Activated naive CD4-positive, alpha-beta T cell treated with anti-CD3 and anti-CD28 coated beads, Interleukin-2, amount 50 U/mL, for 24 hours (primary cell): ENCODE measurements around the gene CCL21.
"Not testable (repeated sequence)": the region's sequence is repeated elsewhere in the genome, so short reads cannot be mapped to it uniquely, and the experiment has no call there.

Experiments used
- H3K27ac Mint-ChIP-seq: one replicate; pipeline ENCODE4 v1.8.0; 2021; ENCODE audit warnings: mild to moderate bottlenecking, mixed read lengths
- H3K27me3 Mint-ChIP-seq: one replicate; pipeline ENCODE4 v1.8.0; 2021; ENCODE audit warnings: mixed read lengths
- H3K36me3 Mint-ChIP-seq: one replicate; pipeline ENCODE4 v1.8.0; 2021; ENCODE audit warnings: mixed read lengths
- H3K4me1 Mint-ChIP-seq: one replicate; pipeline ENCODE4 v1.8.0; 2021; ENCODE audit warnings: mixed read lengths
- H3K4me3 Mint-ChIP-seq: one replicate; pipeline ENCODE4 v1.8.0; 2021; ENCODE audit warnings: mild to moderate bottlenecking, mixed read lengths
- H3K9me3 Mint-ChIP-seq: one replicate; pipeline ENCODE4 v1.8.0; 2021; ENCODE audit warnings: mixed read lengths

CCL21 gene, protein sequence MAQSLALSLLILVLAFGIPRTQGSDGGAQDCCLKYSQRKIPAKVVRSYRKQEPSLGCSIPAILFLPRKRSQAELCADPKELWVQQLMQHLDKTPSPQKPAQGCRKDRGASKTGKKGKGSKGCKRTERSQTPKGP

DNA sequence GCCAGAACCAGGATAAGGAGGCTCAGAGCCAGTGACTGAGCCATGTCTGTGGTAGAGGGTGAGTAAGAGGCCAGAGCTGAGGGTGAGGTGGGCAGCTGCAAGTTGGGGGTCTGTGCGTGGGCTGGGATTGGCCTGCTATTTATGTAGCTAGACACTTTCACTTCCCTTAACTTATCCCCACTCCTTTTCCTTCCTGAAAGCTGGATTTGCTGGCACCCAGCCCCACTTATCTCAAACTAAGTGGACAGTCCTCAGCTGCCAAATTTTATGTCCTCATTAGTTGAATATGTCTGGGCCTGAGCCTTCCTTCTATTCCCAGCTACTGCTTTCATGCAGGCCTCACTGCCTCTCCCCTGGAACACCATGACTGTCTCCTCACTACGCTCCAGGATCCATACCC lies at the start of gene CCL21:
Gene CCL21, minus strand, starts transcription at position 114 of the 400 bp plus-strand sequence. Its CDS starts 70 bp downstream, at position 44.
- Mint-ChIP-seq H3K27ac (no peak within 1 kb of the TSS), H3K4me3 (no peak within 1 kb of the TSS), H3K27me3 (no peaks in the 10 kb centered on the region), H3K36me3 (no peaks in the 10 kb centered on the region), H3K9me3 (no peaks in the 10 kb centered on the region), H3K4me1 (no peaks in the 10 kb centered on the region)

DNA sequence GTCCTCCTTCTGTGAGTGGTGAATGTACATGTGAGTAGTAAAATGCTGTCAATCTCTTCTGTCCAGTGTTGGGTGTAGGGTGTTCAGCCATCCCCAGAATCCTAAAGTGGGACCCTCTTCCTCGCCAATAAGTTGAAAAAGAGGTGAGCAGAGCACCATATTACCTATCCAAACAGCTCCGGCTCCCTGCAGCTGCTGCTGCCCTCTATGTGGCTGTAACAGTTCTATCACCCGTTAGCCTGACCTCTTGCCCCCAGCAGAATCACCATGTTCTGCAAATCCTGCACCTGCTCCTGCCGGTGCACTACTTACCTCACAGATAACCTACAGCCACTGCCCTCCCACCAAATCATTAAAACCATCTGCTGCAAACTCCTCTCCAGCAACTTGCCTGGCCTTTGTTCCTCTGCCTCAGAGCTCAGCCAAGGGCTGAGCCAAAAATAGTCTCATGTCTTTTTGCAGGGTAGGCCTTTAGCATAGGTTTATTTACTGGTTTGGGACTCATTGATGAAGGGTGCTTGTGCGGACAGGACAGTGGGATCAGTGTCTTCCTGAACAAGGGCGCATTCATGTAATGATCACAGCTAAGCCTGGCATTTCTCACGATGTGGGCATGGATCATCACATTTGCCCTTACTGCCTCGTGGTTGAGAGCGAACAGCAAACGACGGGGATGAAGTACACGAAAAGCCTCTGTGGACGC lies 49.6 kb upstream of the CCL21 start:
- H3K4me3 Mint-ChIP-seq = no peak overlapping the region
- peaks cover 26% of the 10 kb centered on the region for H3K27me3 Mint-ChIP-seq
- no peaks in the 10 kb centered on the region for H3K9me3 Mint-ChIP-seq
- no peaks in the 10 kb centered on the region for H3K4me1 Mint-ChIP-seq
- no peak overlapping the region for H3K27ac Mint-ChIP-seq
- no peaks in the 10 kb centered on the region for H3K36me3 Mint-ChIP-seq

DNA sequence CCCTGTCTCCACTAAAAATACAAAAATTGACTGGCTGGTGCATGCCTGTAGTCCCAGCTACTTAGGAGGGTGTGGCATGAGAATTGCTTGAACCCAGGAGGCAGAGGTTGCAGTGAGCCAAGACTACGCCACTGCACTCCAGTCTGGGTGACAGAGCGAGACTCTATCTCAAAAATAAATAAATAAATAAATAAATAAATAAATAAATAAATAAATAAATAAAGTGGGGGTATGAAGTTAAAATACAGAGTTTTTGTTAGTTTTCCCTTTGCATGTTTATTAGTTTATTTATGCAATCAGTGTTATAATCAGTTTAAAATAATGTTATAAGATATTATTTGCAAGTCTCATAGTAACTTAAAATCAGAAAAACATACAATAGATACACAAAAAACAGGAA lies 40.4 kb upstream of the CCL21 start:
- not testable (repeated sequence) for H3K9me3 Mint-ChIP-seq, H3K36me3 Mint-ChIP-seq, H3K4me1 Mint-ChIP-seq, H3K27ac Mint-ChIP-seq, H3K4me3 Mint-ChIP-seq
- peaks cover 40% of the 10 kb centered on the region for H3K27me3 Mint-ChIP-seq

- Mint-ChIP-seq H3K4me1 (peaks cover 5% of the 10 kb centered on the region), H3K27me3 (peaks cover 24% of the 10 kb centered on the region), H3K36me3 (peaks cover 7% of the 10 kb centered on the region), H3K9me3 (peaks cover 5% of the 10 kb centered on the region), H3K27ac (no peak overlapping the region), H3K4me3 (no peak overlapping the region)
Observed at GRCh38 chr9:34746526-34746925, 36.6 kb upstream of the CCL21 start.

GRCh38 chr9:34744295-34745221 lies 34.6 kb upstream of the CCL21 start:
- Mint-ChIP-seq H3K27me3 (peaks cover 17% of the 10 kb centered on the region), H3K36me3 (peaks cover 7% of the 10 kb centered on the region), H3K27ac (no peak overlapping the region), H3K9me3 (peaks cover 5% of the 10 kb centered on the region), H3K4me1 (peaks cover 5% of the 10 kb centered on the region), H3K4me3 (no peak overlapping the region)

DNA sequence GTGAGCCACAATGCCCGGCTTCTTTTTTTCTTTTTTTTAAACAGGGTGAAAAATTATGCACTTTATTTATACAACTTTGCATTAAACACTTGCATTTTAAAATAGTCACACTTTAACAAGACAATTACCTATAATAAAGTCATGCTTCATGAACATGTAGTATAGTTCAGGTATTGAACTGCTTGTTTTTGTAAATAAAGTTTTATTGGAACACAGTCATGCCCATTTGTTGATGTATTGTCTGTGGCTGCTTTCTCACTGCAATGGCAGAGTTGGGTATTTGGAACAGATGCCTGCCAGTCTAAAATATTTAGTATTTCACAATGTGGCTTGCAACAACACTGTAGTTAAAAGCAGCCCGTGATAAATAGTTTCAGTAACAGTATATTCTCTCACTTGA lies 32.8 kb upstream of the CCL21 start:
- H3K4me3 Mint-ChIP-seq = no peak overlapping the region
- H3K27ac Mint-ChIP-seq = no peak overlapping the region
- peaks cover 6% of the 10 kb centered on the region for H3K36me3 Mint-ChIP-seq
- H3K4me1 Mint-ChIP-seq = peaks cover 5% of the 10 kb centered on the region
- H3K9me3 Mint-ChIP-seq = peaks cover 5% of the 10 kb centered on the region
- peaks cover 9% of the 10 kb centered on the region for H3K27me3 Mint-ChIP-seq

DNA sequence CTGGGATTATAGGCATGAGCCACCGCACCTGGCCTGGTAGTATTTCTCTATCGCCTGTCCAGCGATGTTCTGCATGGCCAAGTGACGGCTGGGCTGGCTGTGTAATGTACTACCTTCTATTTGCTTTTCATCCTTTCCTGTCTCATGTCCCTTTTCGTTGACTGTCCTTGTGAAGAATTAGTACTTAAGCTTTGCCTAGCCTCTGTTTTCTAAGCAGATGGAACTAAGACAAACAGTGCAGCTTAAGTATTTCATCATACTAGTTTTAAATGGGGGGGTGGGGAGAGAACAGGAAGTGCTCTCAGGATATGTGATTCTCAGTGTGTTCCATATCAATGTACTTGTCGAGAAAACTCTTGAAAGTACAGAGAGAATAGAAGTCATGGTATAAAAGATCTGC lies 31.7 kb upstream of the CCL21 start:
- H3K4me3 Mint-ChIP-seq = no peak overlapping the region
- peaks cover 5% of the 10 kb centered on the region for H3K4me1 Mint-ChIP-seq
- peaks cover 6% of the 10 kb centered on the region for H3K27me3 Mint-ChIP-seq
- peaks cover under 1% of the 10 kb centered on the region for H3K9me3 Mint-ChIP-seq
- no peak overlapping the region for H3K27ac Mint-ChIP-seq
- peaks cover 2% of the 10 kb centered on the region for H3K36me3 Mint-ChIP-seq

GRCh38 chr9:34740176-34740575 lies 30.2 kb upstream of the CCL21 start:
- not testable (repeated sequence) for H3K4me1 Mint-ChIP-seq, H3K4me3 Mint-ChIP-seq, H3K27ac Mint-ChIP-seq, H3K9me3 Mint-ChIP-seq, H3K27me3 Mint-ChIP-seq, H3K36me3 Mint-ChIP-seq

DNA sequence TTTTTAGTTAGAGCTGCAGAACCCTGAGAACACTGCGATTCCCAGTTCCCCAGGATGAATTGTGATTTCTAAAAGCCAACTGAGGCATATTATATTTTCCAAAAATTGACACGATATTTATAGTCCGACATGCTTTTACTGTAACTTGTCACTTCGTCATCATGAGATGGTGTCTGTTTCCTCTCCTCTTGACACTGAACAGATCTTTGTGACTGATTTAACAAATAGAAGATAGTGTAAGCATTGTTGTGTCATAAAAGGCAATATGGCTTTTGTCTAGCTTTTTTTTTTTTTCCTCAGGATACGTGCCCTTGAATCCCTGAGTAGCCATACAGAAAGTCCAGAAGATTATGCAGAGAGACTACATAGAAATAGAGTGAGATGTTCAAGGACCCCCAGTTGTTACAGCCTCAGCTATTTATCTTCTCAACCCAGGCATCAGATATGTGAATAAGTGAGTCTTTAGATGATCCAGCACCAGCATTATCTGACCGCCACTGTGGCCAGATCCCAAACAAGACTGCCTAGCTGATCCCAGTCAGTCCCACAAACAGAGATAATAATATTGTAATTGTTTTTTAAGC lies 27.8 kb upstream of the CCL21 start:
- Mint-ChIP-seq H3K27me3 (peaks cover 6% of the 10 kb centered on the region), H3K27ac (no peak overlapping the region), H3K36me3 (no peaks in the 10 kb centered on the region), H3K4me1 (peaks cover 5% of the 10 kb centered on the region), H3K9me3 (no peaks in the 10 kb centered on the region), H3K4me3 (no peak overlapping the region)

- Mint-ChIP-seq H3K4me3 (no peak overlapping the region), H3K27ac (no peak overlapping the region), H3K27me3 (peaks cover 6% of the 10 kb centered on the region), H3K9me3 (no peaks in the 10 kb centered on the region), H3K36me3 (no peaks in the 10 kb centered on the region), H3K4me1 (no peaks in the 10 kb centered on the region)
Observed at GRCh38 chr9:34734720-34735119, 24.8 kb upstream of the CCL21 start.

DNA sequence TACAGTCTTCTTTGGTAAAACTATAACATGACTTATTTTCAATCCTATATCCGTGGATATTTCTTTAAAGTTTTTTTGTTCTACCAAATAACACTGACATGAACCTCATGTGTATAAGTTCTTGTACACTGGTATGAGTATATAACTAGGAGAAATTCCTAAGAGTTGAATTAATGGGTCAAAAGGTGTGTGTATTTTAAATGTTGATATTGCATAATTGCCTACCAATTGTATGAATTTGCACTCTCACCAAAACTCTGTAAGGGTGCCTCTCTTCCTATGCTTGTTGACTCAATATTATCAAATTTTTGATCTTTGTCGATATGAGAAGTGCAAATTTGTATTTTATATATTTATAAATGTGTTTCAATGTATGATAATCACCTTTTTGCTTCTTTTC lies 22.9 kb upstream of the CCL21 start:
- no peak overlapping the region for H3K4me3 Mint-ChIP-seq
- peaks cover 2% of the 10 kb centered on the region for H3K27me3 Mint-ChIP-seq
- H3K27ac Mint-ChIP-seq = no peak overlapping the region
- H3K4me1 Mint-ChIP-seq = no peaks in the 10 kb centered on the region
- no peaks in the 10 kb centered on the region for H3K9me3 Mint-ChIP-seq
- H3K36me3 Mint-ChIP-seq = no peaks in the 10 kb centered on the region

DNA sequence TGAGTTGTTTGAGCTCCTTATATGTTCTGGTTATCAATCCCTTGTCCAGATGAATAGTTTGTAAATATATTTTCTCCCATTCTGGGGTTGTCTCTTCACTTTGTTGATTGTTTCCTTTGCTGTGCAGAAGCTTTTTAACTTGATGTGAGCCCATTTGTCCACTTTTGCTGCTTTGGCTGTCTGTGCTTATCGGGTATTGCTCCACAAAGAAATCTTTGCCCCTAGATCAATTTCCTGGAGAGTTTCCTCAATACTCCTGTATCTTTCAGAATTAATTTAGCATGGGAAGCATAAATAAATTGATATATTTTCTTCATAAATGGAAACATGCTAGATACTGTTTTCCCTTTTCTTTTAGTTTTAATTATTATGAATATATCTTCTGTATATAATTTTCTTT lies 22.5 kb upstream of the CCL21 start:
- no peaks in the 10 kb centered on the region for H3K4me1 Mint-ChIP-seq
- H3K4me3 Mint-ChIP-seq = no peak overlapping the region
- H3K9me3 Mint-ChIP-seq = no peaks in the 10 kb centered on the region
- H3K27me3 Mint-ChIP-seq = peaks cover 2% of the 10 kb centered on the region
- H3K36me3 Mint-ChIP-seq = no peaks in the 10 kb centered on the region
- no peak overlapping the region for H3K27ac Mint-ChIP-seq

DNA sequence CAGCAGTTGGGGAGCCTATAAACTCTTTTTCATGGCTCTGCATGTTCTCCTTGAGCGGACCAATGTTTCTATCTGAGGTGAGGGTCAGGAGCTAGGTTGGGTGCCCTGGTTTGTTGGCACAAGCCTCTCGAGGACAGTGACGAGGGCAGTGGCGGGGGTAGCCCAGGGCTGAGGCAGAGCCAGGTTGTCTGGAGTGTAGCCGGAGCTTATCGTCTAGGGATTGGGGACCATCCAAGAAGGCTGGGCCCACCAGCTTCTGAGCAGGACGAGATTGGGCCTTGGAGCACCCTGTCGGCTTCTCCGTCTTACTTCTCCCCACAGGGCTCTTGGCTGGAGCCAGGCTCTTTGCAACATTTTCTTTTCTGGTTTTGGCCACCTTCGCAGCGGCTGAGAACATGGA lies 13.2 kb upstream of the CCL21 start:
- H3K27me3 Mint-ChIP-seq = no peaks in the 10 kb centered on the region
- no peaks in the 10 kb centered on the region for H3K9me3 Mint-ChIP-seq
- no peaks in the 10 kb centered on the region for H3K4me1 Mint-ChIP-seq
- no peaks in the 10 kb centered on the region for H3K36me3 Mint-ChIP-seq
- H3K4me3 Mint-ChIP-seq = no peak overlapping the region
- no peak overlapping the region for H3K27ac Mint-ChIP-seq

- H3K4me3 Mint-ChIP-seq, H3K27ac Mint-ChIP-seq, H3K36me3 Mint-ChIP-seq, H3K27me3 Mint-ChIP-seq, H3K9me3 Mint-ChIP-seq, H3K4me1 Mint-ChIP-seq: not testable (repeated sequence)
Observed at GRCh38 chr9:34719769-34720025, 9.8 kb upstream of the CCL21 start.

- peaks cover 1% of the 10 kb centered on the region for H3K27me3 Mint-ChIP-seq
- H3K9me3 Mint-ChIP-seq = no peaks in the 10 kb centered on the region
- no peak overlapping the region for H3K4me3 Mint-ChIP-seq
- no peaks in the 10 kb centered on the region for H3K36me3 Mint-ChIP-seq
- H3K27ac Mint-ChIP-seq = no peak overlapping the region
- H3K4me1 Mint-ChIP-seq = no peaks in the 10 kb centered on the region
Observed at GRCh38 chr9:34719021-34719768, 9.3 kb upstream of the CCL21 start.
